ENCODE results near the gene SRRM5.
A peak's percentile ranks its signal among the peaks of the same experiment; 100 is the strongest.
"Not testable (repeated sequence)": the region's sequence is repeated elsewhere in the genome, so short reads cannot be mapped to it uniquely, and the experiment has no call there.

The SRRM5 gene

DNA sequence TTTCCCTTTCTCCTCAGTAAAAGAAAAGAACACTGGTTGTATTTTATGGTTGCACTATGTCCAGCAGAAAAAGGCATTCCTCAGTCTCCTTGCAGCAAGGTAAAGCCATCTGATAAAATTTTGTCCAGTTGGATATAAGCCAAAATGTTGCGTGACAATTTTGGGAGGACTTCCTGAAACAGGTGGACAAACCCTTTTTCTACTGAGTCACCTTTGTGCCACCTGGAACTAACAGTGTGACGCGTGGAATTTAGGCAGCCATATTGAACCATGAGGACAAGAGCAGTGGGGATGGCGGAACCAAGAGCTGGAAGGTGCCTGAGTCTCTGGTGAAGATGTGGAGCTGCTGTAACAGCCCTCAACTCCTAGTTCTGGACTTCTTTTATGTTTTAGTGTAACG is 19.6 kb downstream of the SRRM5 start:
- Histone ChIP-seq H3K4me3 (ENCODE audit: extremely low read depth, insufficient read depth, low read length, poor library complexity, severe bottlenecking) (no peak overlapping the region), H3K36me3 (ENCODE audit: control insufficient read depth, insufficient read depth, low read length) (peaks cover 4% of the 10 kb centered on the region), H3K4me1 (ENCODE audit: control insufficient read depth, insufficient read depth, low read length, poor library complexity, severe bottlenecking) (peaks cover 15% of the 10 kb centered on the region), H3K9me3 (ENCODE audit: control insufficient read depth, low read length) (no peaks in the 10 kb centered on the region), H3K27ac (ENCODE audit: low read depth, low read length, severe bottlenecking) (no peak overlapping the region)
- 90 to 97% methylated on average over 2 to 4 of the region's 5 CpGs for whole genome bisulfite sequencing, 2 experiments (ENCODE audit: insufficient coverage in 2 of 2)

DNA sequence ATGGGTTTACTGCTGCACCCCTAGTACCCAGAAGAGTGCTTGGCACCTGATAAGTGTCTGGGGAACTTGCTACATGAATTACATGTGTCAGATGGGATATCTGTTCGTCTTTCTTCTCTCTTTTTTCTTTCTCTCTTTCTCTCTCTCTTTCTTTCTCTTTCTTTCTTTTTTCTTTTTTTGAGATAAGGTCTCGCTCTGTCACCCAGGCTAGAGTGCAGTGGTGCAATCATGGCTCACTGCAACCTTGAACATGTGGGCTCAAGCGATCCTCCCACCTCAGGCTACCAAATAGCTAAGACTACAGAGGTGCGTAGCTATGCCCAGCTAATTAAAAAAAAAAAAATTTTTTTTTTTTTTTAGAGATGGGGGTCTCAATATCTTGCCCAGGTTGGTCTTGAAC is 21.6 kb downstream of the SRRM5 start:
- Histone ChIP-seq H3K4me3 (ENCODE audit: extremely low read depth, insufficient read depth, low read length, poor library complexity, severe bottlenecking) (no peak overlapping the region), H3K36me3 (ENCODE audit: control insufficient read depth, insufficient read depth, low read length) (no peaks in the 10 kb centered on the region), H3K27ac (ENCODE audit: low read depth, low read length, severe bottlenecking) (no peak overlapping the region), H3K9me3 (ENCODE audit: control insufficient read depth, low read length) (no peaks in the 10 kb centered on the region), H3K4me1 (ENCODE audit: control insufficient read depth, insufficient read depth, low read length, poor library complexity, severe bottlenecking) (peaks cover 15% of the 10 kb centered on the region)
- WGBS, 2 experiments (ENCODE audit: insufficient coverage in 2 of 2): 93 to 100% methylated on average over 2 of the region's 4 CpGs

DNA sequence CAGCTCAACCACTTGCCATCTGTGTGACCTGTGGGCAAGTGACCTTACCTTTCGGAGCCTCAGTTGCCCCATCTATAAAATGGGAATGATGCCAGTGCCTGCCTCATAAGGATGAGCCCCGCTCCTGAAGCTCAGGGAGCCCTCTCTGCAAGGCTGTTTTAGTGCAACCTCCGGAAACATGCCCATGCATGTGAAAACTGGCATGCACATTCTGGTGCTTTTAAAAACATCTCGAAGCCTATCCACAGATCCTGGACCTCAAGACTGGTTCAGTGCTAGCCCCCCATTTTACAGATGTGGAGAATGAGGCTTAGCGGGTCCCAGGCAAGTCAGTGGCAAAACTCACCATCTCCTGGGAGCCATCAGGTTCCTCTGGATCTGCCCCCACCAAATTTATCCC is 22.2 kb downstream of the SRRM5 start:
- peaks cover 17% of the 10 kb centered on the region for H3K4me1 ChIP-seq (ENCODE audit: control insufficient read depth, insufficient read depth, low read length, poor library complexity, severe bottlenecking)
- no peaks in the 10 kb centered on the region for H3K36me3 ChIP-seq (ENCODE audit: control insufficient read depth, insufficient read depth, low read length)
- H3K9me3 ChIP-seq (ENCODE audit: control insufficient read depth, low read length): no peaks in the 10 kb centered on the region
- WGBS, 2 experiments (ENCODE audit: insufficient coverage in 2 of 2): 97 to 100% methylated on average over 4 of the region's 5 CpGs
- no peak overlapping the region for H3K4me3 ChIP-seq (ENCODE audit: extremely low read depth, insufficient read depth, low read length, poor library complexity, severe bottlenecking)
- H3K27ac ChIP-seq (ENCODE audit: low read depth, low read length, severe bottlenecking): no peak overlapping the region

DNA sequence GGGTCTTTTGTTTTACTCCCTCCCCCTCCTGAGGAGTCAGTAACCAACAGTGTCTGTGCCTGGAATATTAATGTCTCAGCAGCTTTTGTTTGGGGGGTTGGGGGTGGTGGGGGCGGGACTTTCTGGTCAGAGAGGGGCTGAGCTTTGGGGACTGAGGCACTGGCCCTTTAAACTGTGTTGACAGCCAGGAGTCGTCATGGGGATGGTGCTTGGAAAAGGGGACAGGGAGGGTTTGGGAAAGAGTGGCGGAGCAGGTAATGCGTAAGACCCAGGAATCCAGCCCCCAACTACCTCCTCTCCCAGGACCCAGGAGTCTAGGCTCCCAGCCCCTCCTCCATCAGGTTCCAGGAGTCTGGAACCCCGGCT is 22.6 kb downstream of the SRRM5 start:
- 4 to 14% methylated on average over 1 to 2 of the region's 5 CpGs for WGBS, 2 experiments (ENCODE audit: insufficient coverage in 2 of 2)
- Histone ChIP-seq H3K4me1 (ENCODE audit: control insufficient read depth, insufficient read depth, low read length, poor library complexity, severe bottlenecking) (peaks cover 19% of the 10 kb centered on the region), H3K9me3 (ENCODE audit: control insufficient read depth, low read length) (no peaks in the 10 kb centered on the region), H3K36me3 (ENCODE audit: control insufficient read depth, insufficient read depth, low read length) (no peaks in the 10 kb centered on the region), H3K27ac (ENCODE audit: low read depth, low read length, severe bottlenecking) (peak overlapping the region; percentile 75), H3K4me3 (ENCODE audit: extremely low read depth, insufficient read depth, low read length, poor library complexity, severe bottlenecking) (peak overlapping the region; percentile 19)

DNA sequence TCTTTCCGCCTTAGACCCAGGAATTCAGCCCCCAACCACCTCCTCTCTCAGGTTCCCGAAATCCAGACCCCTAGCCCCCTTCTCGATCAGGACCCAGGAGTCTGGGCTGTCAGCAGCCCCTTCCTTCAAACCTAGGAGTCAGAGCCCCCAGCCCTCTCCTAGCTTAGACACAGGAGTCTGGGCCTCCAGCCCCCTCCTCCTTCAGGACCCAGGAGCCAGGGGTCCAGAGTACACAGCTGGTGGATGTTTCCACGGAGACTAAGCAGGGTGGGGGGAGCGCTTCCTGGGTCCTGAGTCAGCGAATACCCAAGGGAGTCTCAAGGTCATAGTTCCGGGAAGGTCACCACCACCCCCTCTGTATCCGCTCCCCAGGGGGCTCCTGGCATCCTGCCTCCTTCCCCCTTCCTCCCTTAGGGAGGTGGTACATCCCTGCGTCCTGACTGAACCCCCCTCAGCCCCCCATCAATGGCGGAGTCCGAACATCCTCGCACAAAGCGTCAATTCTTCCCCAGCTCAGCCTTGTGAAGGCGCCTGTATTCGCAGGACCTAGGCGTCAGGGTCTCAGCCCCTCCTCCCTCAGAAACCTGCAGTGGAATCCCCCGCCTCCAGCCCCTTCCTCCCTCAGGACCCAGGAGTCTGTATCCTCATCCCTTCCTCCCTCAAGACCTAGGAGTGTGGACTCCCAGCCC is 23.1 kb downstream of the SRRM5 start:
- peak overlapping the region; percentile 75 for H3K27ac ChIP-seq (ENCODE audit: low read depth, low read length, severe bottlenecking)
- peak overlapping the region; percentile 19 for H3K4me3 ChIP-seq (ENCODE audit: extremely low read depth, insufficient read depth, low read length, poor library complexity, severe bottlenecking)
- 7 to 17% methylated on average over 8 to 15 of the region's 17 CpGs for whole genome bisulfite sequencing, 2 experiments (ENCODE audit: insufficient coverage in 2 of 2)

DNA sequence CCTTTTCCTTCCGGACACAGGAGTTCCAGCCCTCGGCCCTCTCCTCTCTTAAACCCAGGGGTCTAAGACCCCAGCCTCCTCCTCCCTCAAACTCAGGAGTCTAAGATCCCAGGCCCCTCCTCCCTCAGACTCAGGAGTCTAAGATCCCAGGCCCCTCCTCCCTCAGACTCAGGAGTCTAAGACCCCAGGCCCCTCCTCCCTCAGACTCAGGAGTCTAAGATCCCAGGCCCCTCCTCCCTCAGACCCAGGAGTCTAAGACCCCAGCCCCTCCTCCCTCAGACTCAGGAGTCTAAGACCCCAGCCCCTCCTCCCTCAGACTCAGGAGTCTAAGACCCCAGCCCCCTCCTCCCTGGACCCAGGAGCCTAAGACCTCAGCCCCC is 23.7 kb downstream of the SRRM5 start:
- H3K4me3 ChIP-seq (ENCODE audit: extremely low read depth, insufficient read depth, low read length, poor library complexity, severe bottlenecking): peak overlapping the region; percentile 19
- not testable (repeated sequence) for H3K36me3 ChIP-seq (ENCODE audit: control insufficient read depth, insufficient read depth, low read length); H3K9me3 ChIP-seq (ENCODE audit: control insufficient read depth, low read length)
- peaks cover 19% of the 10 kb centered on the region for H3K4me1 ChIP-seq (ENCODE audit: control insufficient read depth, insufficient read depth, low read length, poor library complexity, severe bottlenecking)
- peak overlapping the region; percentile 75 for H3K27ac ChIP-seq (ENCODE audit: low read depth, low read length, severe bottlenecking)
- whole genome bisulfite sequencing, 2 experiments (ENCODE audit: insufficient coverage in 2 of 2): 5 to 6% methylated on average over 2 of the region's 2 CpGs

More for the DNA sequence above, 23.1 kb downstream of the SRRM5 start:
- Histone ChIP-seq H3K36me3 (ENCODE audit: control insufficient read depth, insufficient read depth, low read length) (no peaks in the 10 kb centered on the region), H3K9me3 (ENCODE audit: control insufficient read depth, low read length) (no peaks in the 10 kb centered on the region), H3K4me1 (ENCODE audit: control insufficient read depth, insufficient read depth, low read length, poor library complexity, severe bottlenecking) (peaks cover 19% of the 10 kb centered on the region)

DNA sequence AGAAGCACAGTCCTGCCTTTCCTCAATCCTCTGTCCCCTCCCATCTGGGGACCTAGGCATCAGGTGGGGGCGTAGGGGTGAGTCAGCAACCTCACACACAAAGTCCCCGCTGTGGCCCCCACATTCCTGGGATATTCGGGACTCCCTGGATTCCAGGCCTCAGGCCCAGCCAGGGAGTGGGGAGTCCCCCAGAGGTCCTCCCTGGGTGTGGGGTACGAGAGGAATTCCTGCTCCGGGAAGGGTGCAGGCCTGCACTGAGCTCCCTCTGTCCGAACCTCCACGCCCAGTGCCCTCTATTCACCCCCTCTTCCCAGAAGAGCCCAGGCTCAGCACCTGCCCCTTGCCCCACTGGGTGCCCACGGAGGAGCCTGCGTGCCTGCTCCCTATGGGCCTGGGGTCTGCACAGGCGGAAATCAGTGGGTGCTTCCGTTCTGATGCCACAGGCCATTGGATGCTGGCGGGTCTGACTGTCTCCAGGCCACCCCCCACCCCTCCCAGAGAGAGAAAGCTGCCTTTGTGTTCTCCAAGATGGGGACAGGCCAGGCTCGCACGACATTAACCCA is 24.3 kb downstream of the SRRM5 start:
- no peaks in the 10 kb centered on the region for H3K9me3 ChIP-seq (ENCODE audit: control insufficient read depth, low read length)
- WGBS, 2 experiments (ENCODE audit: insufficient coverage in 2 of 2): 65 to 68% methylated on average over 9 to 10 of the region's 14 CpGs
- H3K4me1 ChIP-seq (ENCODE audit: control insufficient read depth, insufficient read depth, low read length, poor library complexity, severe bottlenecking): peaks cover 19% of the 10 kb centered on the region
- H3K36me3 ChIP-seq (ENCODE audit: control insufficient read depth, insufficient read depth, low read length): no peaks in the 10 kb centered on the region
- H3K4me3 ChIP-seq (ENCODE audit: extremely low read depth, insufficient read depth, low read length, poor library complexity, severe bottlenecking): no peak overlapping the region
- peak overlapping the region; percentile 75 for H3K27ac ChIP-seq (ENCODE audit: low read depth, low read length, severe bottlenecking)

DNA sequence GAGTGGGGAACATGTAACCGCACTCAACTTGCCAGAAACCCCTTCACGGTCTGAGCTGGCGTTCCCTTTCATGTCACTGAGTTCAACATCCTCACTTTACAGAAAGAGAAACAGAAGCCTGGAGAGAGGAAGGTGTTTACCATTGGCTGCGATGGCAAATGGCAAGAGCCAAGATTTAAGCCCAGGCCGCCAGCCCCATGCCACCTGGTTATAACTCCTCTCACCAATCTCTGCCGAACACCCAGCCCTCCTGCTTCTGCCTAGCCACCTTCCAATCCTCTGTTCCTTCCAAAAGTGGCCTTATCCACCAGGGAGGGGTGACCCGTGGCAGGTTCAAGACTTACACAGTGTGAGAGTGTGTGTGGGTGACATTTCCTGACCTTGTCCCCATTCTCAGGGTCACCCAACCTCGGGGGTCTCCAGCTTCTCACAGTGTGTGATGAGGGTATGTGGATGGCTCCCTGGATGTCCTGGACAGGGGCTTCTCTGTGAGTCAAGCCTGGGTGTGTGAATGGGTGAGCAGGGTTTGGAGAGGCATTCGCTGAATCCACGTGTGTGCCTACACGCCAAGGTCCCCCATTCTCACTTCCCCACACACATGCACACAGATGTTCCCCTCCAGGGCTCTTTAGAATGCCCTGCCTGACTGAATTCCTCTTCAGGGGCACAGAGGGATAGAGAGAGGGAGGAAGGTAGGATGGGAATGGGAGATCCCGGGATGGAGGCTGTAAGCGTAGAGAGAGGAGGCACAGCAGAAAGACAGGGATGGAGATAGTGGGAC is 26.5 kb downstream of the SRRM5 start:
- no peaks in the 10 kb centered on the region for H3K36me3 ChIP-seq (ENCODE audit: control insufficient read depth, insufficient read depth, low read length)
- H3K4me3 ChIP-seq (ENCODE audit: extremely low read depth, insufficient read depth, low read length, poor library complexity, severe bottlenecking): peak overlapping the region; percentile 53
- peaks cover 19% of the 10 kb centered on the region for H3K4me1 ChIP-seq (ENCODE audit: control insufficient read depth, insufficient read depth, low read length, poor library complexity, severe bottlenecking)
- no peaks in the 10 kb centered on the region for H3K9me3 ChIP-seq (ENCODE audit: control insufficient read depth, low read length)
- WGBS, 2 experiments (ENCODE audit: insufficient coverage in 2 of 2): 83 to 90% methylated on average over 4 of the region's 13 CpGs
- no peak overlapping the region for H3K27ac ChIP-seq (ENCODE audit: low read depth, low read length, severe bottlenecking)

DNA sequence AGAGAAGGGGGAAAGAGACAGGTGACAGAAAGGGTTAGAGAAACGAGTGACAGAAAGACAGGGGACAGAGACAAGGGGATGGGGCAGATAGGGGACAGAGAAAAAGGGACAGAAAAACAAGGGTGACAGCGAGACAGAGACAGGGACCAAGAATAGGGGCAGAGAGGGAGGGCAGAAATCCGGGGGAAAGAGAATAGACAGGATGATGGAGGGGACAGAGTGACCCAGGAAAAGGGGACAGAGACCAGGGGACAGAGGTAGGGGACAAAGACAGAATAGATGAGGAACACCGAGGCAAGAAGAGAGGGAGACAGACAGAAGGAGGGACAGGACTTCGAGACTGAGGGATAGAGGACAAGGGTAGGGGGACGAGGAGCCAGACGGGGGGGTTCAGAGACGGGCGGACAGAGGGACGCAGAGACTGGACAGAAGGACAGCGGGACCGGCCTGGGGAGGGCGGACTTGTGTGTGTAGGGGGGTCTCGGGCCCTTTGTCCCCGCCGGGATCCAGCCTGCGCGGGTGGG is 27.2 kb downstream of the SRRM5 start:
- Histone ChIP-seq H3K4me3 (ENCODE audit: extremely low read depth, insufficient read depth, low read length, poor library complexity, severe bottlenecking) (peak overlapping the region; percentile 53), H3K27ac (ENCODE audit: low read depth, low read length, severe bottlenecking) (no peak overlapping the region), H3K36me3 (ENCODE audit: control insufficient read depth, insufficient read depth, low read length) (no peaks in the 10 kb centered on the region), H3K4me1 (ENCODE audit: control insufficient read depth, insufficient read depth, low read length, poor library complexity, severe bottlenecking) (peaks cover 19% of the 10 kb centered on the region), H3K9me3 (ENCODE audit: control insufficient read depth, low read length) (no peaks in the 10 kb centered on the region)
- 4 to 8% methylated on average over 10 to 15 of the region's 18 CpGs for WGBS, 2 experiments (ENCODE audit: insufficient coverage in 2 of 2)

DNA sequence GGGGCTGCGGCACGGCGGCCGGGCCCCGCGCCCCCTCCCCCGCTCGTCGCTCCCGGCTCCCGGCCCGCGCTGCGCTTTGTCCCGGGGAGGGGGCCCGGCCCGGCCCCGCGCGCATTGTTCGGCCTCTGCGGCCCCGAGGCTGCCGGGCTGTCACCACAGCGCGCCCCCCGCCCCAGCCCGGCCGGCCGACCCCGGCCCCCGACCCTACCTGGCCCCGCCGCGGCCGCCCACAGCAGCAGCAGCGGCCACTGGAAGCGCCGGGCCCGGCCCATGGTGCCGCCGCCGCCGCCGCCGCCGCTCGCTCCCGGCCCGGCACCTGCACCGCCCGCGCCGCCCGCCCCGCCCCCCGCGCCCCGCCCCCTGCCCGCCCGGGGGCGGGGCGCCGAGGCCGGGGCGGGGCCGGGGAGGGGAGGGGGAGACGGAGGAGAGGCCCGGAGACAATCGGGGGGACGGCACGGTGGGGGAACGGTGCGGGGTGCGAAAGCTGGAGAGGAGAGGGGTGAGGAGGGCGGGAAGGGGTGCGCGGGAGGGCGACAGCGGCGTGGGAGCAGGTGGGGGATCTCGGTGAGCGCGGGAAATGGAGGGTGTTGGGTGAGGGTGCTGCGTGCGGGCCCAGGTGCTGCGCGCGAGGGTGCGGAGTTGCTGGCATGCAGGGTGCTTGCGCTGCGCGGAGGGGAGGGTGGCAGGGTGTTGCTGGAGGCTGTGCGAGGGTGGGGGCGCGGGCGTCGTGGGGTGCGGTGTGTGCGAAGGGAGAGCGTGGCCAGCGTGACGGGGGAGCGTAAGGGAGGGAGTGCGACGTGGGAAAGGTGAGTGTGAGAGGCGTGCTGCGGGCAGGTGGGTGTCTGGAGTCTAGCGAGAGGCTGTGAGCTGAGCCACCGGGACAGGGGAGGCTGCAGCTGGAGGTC is 27.9 kb downstream of the SRRM5 start, which contains the start of gene CADM4:
Gene CADM4 (minus strand): TSS at position 332 of the 905 bp plus-strand sequence. CDS start 60 bp downstream, at position 272.
- peak within 1 kb of the TSS; percentile 53 for H3K4me3 ChIP-seq (ENCODE audit: extremely low read depth, insufficient read depth, low read length, poor library complexity, severe bottlenecking)
- 1 to 2% methylated on average over 30 to 44 of the region's 110 CpGs for WGBS, 2 experiments (ENCODE audit: insufficient coverage in 2 of 2)
- no peaks in the 10 kb centered on the region for H3K36me3 ChIP-seq (ENCODE audit: control insufficient read depth, insufficient read depth, low read length)
- H3K4me1 ChIP-seq (ENCODE audit: control insufficient read depth, insufficient read depth, low read length, poor library complexity, severe bottlenecking): peaks cover 17% of the 10 kb centered on the region
- no peaks in the 10 kb centered on the region for H3K9me3 ChIP-seq (ENCODE audit: control insufficient read depth, low read length)
- no peak within 1 kb of the TSS for H3K27ac ChIP-seq (ENCODE audit: low read depth, low read length, severe bottlenecking)
